GM04504 (cell line): Measurements from ENCODE around the gene VWA8.
"Not testable (repeated sequence)": the region's sequence is repeated elsewhere in the genome, so short reads cannot be mapped to it uniquely, and the experiment has no call there.

Experiments used
- DNase-seq: peaks from one replicate; pipeline ENCODE4 v3.0.0-alpha.2; 2012; ENCODE audit warnings: low read depth

VWA8 gene

DNA sequence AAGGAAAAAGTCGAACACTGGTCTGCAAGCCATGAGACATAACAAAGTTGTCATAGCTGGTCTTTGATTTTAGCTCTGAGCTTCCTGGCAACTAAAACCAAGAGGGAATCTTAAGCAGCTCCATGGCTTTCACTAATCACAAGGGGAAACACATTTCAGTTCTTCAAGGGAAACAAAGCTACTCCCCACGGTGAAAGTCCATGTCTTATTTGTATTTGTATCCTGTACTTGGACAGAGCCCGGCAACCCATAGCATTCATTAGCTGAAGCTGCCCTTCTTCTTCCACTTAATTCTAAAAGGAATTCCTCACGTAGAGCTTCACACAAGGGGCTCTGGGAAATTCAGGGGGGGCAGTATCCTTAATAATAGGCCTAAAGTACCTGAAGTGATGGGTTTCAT lies 374.7 kb downstream of the VWA8 start:
- no peak for DNase-seq

DNA sequence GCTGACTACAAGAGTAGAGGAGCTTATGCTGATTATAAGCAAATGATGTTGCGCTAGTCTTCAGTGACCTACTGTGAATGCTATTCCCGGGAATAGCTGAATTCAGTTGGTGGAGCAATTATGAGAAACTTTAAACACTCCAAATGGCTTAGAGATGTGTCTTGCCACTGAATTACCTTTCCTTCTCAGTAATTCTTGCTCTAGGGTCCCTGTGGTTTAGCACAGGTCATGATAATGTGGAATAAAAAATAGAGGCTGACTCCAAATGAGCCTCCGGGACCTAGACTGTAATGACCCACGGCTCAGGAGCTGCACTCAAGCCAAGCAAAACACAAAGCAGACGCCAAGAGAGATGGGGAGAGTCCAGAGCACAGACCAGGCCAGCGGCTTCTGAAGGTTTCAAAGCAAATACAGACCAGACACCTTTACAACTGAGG lies 378.9 kb downstream of the VWA8 start:
- DNase-seq, result no peak

DNA sequence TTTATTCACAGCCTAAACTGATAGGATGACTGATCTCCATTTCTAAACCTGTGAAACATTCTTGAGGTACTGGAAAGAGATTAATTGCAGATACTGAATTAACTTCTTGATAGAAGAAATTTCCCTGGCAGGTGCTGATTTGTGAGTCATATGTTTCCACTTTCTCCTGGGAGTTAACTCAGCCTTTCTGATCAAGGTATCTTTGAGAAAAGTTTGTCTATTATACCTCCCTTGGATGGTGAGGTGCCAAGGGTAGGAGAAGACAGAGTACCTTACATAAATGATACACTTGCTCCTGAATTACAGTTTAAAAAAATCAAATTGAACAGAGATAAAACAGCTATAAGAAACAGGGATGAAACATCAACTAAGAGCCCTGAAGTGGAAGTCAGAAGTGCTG lies 380.6 kb downstream of the VWA8 start:
- DNase-seq, result no peak

DNA sequence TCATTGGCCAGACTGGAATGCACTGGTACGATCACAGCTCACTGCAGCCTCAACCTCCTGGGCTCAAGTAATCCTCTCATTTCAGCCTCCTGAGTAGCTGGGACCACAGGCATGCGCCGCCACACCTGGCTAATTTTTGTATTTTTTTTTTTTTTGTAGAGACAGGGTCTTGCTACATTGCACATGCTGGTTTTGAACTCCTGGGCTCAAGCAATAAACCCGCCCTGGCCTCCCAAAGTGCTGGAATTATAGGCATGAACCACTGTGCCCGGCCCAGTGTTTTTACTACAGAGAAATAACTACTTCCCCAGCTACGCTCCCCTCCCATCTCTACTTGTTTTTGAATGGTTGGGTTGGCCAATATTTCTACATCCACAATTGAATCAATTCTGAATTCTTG lies 381.0 kb downstream of the VWA8 start:
- DNase-seq, result no peak

DNA sequence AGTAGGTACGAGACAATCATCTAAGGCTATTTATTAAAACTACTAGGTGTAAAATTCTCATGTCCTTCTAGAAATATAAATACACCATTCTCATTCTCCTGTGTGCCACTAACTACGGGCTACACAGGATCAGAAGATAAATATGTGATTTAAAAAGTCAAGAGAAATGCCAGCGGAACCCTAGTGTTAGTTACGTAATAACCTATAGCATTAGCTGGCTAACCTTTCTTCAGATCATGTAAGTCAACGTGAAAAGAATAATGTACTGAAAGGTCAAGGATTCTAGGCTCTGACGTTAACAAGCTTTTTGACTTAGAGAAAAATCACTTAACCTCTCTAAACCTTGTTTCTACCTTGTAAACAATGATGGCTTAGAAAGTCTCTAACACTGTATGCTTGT lies 381.7 kb downstream of the VWA8 start:
- no peak for DNase-seq

DNA sequence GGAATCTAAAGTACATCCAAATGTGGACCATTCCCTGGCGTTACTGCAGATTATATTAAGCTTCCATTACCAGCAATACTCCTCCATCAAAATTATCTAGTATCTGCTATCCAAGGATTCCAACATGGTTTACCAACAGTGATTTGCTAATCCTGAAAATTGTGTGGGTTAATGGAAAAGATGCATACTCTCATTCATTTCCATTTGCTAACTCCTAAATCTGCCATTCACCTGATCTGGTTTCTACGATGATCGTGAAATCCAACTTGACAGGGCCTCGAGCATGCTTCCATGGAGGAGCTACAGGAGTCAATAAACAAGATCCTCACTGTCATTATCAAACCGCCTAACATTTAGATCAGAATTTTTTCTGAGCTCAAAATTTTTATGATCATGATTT lies 382.5 kb downstream of the VWA8 start:
- DNase-seq, result no peak

DNA sequence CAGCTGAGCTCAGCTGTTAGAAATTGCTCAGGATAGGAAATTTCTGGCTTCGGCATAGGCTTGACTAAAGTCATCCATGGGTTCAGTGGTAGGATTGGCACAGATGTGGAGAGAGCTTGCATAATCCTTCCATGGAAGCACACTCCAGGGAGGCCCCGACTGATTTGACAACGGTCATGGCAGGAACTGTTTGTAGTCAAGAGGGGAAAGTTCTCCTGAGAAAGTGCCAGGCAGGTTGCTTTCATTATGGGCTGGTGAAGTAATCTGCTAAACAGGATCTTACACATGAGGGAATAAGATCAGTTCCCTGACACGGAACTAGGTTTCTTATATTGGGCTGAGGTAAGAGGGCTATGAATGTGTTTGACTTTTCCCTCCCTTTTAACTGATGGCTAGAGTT lies 383.5 kb downstream of the VWA8 start:
- DNase-seq, result peak; percentile 58

DNA sequence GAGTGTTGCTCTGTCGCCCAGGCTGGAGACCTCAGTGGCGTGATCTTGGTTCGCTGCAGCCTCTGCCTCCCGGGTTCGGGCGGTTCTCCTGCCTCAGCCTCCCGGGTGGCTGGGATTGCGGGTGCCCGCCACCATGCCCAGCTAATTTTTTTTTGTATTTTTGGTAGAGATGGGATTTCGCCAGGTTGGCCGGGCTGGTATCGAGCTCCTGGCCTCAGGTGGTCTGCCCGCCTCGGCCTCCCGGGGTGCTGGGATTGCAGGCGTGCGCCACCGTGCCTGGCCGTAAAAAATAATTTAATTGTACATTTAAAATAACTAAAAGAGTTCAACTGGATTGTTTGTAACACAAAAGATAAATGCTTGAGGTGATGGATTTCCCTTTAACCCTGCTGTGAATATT lies 387.3 kb downstream of the VWA8 start:
- DNase-seq, result not testable (repeated sequence)

DNA sequence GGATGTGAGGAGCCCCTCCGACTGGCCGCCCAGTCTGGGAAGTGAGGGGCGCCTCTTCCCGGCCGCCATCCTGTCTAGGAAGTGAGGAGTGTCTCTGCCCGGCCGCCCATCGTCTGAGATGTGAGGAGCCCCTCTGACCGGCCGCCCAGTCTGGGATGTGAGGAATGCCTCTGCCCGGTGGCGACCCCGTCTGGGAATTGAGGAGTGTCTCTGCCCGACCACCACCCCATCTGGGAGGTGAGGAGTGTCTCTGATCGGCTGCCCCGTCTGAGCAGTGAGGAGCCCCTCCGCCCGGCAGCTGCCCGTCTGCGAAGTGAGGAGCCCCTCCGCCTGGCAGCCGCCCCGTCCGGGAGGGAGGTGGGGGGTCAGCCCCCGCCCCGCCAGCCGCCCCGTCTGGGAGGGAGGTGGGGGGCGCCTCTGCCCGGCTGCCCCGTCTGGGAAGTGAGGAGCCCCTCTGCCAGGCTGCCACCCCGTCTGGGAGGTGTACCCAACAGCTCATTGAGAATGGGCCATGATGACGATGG lies 389.0 kb downstream of the VWA8 start:
- not testable (repeated sequence) for DNase-seq

DNA sequence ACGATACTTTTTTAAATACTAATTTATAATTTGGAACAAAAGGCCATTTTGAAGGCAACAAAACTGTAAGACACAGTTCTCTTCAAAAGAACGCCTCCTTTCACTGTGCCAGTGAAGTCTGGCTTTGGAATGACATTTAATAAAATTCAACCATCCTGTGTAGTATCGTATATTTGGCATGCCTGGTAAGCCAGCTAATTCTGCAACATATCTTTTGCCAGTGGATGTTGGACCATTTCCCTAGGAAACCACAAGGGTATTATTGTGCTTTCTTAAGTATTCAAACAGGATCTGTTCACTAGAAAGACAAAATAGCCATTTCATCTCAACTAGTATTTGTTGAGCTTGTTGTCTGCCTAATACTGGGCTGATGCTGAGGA lies 391.9 kb downstream of the VWA8 start:
- DNase-seq, result no peak

DNA sequence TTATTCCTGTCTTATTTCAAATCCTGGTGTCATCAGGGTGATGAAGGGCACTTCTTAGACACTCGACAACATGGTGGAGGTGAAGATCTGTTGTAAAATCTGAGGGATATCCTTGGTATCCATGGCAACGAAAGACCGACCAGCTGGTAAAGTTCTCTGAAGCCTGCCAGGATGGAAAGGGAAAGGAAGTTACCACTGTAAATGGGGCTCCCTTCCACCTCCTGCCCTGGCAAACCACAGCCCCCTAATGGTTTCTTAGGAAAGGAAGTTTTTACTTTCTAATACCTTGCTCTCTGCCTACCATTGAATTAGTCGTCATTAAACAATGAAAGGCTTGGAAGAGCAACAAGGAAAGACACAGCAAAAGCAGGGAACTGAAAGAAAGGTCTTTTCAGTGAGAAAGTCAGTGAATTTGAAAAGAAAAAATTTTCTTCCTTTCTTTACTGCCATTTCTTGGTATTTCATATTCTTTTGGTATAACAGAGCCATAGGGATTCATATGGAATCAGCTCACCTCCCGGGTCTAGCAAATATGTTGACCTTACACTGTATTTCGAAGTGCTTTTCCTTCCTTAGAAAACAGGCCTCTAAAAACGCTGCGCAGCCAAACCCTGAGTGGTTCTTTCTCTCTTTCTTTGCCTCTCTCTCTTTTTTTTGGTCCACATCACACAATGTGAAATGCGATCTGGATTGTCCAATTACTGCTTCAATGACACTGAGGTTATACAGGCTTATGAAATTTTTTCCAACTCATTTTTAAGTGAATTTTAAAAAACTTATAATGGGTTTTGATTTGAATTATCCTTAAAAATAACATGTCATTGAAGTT lies 392.6 kb downstream of the VWA8 start:
- DNase-seq, result no peak

DNA sequence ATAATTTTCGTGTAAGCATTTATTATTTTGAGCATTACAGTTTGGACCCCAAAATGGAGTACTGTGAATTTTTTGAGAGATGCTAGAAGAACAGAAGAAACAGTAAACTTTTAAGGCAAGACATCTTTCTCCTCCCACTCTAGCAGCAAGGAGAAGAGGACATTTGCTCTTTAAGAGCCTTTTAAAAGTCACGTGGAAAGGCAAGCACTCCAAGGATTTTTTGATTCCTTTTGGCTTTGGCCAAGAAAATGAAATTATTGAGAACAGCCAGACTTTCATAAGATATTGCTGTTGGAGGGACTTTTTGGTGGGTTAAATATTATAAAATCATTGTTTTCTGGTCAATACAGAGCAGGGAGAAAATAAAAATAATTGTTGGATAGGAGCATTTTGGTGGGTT lies 393.5 kb downstream of the VWA8 start:
- no peak for DNase-seq

DNA sequence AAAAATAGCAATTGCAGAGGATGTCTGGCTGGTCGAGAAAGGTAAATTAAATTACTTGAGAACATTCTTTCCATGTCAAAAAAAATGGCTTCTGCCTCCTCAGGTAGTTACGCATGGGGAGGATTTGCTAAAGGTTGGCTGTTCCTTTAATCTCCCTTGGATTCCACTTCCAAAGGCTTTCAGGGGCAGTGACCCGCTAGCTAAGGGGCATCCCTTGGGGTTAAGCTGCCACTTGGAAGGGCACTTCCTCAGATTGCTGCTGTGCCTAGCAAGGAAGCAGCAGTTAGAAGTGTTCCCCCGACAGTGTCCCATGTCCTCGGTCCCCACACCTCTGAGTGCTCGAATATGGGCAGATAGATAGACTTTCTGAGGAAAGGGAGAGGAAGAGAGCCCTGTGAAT lies 395.1 kb downstream of the VWA8 start:
- no peak for DNase-seq

DNA sequence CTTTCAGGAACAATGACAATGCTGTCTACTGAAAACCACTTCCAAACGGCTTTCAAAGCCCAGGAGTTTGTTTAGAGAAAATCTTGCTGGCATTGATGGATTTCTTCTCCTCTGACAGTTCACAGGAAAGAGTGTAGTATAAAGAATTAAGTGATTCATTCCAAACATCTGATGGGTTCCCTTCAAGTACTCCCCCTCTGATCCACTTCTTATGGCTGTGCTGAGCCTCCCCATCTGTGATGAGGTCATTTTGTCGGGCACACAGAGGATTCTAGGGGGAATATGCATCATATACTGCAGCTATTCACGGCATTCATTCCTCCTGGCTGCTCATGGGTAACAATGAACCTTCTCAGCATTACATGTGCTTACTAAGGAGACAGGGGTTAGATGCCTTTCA lies 395.7 kb downstream of the VWA8 start:
- DNase-seq, result no peak

DNA sequence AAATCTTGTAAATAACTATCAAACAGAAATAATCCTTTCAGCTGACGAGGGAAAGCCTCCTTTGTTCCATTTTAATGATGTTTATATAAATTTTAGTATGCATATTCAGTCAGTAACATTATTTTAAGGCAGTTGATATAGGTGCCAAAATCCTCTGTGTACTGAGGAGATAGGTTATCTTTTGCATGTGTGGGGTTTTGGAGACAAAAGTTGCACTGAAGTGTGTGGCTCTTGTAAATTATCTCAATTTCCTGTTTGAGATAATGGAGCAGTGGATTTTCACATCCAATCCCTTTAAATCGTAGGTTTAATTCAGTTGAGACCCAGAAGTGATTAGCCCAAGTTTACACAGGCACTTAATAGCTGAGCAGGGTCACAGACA lies 396.9 kb downstream of the VWA8 start:
- no peak for DNase-seq

DNA sequence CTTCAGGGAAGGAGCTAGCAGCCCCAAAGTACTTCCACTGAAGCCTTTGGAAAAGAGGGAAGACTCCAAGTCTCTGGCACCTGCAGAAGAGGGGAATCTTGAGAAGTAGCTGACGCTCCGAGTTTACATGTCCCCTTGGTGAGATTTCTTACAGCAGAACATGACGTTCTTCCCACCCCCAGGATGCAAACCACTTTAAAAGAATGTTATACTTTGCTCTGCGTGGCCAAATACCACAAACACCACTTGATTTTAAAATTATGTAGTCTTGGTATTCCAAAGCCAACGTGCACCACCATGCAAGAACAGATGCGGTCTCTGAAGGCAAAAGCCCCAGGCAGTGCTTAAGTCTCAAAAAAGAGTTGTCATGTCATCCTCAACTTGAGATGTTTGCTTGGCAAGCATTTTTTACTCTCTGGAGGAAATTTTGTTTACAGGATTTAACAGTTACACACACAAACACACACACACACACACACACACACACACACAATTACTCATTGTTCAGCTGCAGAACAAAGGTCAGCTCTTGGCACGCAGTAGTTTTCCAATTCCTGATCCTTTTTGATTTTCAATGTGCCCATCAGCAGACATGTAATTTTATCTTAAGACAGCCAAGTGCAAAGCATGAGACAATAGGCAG lies 397.4 kb downstream of the VWA8 start:
- no peak for DNase-seq

DNA sequence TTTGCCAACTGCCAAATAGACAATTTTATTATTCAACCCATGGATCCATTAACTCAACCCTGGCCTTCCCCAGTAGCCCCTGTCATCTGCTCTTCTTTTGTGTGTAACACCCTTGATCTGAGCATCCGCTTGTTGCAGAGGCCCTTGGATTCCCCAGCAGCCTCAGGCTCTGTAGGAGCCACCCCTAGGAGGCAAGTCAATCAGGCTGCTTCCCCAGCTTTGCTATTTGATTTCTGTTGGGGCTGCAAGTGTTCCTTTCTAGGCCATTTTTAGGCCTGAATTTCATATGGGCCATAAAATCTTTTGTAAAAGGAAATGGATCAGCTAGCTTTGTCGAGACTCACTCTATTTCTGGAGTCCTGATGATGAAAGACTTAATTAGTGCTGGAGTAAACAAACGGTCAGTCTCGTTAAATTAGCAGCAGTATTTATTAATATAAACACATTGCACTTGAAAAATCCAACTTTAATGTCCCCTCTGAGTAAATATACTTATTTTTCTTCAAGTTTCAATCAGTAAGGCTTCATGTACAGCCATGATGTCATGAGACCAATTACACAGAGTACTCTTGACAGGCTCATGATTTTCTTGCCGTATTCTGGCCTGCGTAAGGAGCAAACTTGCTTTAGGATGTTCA lies 398.2 kb downstream of the VWA8 start:
- no peak for DNase-seq

DNA sequence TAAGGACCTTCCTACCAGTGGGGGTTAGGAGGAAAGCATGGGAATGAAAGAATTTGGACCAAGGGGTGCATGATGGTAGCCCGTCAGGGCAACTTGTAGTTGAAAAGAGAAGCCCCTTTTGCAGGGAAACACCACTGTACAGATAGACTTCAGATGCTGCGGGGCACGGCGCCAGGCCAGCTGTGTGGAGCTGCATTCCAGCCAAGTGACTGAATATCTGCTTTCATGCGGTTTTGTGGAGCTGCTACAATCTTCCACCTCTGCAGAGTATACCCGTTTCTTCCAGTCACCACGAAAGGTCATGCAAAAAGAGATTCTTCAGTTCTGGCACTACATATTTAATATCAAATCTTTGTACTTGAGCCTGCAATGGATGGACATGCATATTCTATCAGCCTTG lies 398.8 kb downstream of the VWA8 start:
- DNase-seq, result no peak

DNA sequence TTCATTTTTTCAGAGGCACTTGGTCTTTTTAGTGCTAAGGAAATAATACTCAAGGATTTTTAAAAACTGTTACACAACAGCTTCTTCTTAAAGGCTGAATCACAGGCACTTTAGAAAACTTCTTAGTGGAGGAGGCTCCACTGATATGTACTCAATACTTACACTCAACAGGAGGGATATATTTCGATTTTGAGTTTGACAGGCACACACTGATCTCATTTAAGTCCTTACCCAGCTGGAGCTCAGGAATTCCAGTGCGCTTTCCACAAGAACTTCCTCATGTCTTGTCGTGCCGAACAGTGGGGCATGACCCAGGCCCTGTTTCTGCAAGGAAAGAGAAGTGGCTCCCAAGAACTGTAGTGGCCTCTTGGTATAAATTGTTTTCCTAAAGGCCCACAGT lies 399.7 kb downstream of the VWA8 start:
- DNase-seq, result no peak

DNA sequence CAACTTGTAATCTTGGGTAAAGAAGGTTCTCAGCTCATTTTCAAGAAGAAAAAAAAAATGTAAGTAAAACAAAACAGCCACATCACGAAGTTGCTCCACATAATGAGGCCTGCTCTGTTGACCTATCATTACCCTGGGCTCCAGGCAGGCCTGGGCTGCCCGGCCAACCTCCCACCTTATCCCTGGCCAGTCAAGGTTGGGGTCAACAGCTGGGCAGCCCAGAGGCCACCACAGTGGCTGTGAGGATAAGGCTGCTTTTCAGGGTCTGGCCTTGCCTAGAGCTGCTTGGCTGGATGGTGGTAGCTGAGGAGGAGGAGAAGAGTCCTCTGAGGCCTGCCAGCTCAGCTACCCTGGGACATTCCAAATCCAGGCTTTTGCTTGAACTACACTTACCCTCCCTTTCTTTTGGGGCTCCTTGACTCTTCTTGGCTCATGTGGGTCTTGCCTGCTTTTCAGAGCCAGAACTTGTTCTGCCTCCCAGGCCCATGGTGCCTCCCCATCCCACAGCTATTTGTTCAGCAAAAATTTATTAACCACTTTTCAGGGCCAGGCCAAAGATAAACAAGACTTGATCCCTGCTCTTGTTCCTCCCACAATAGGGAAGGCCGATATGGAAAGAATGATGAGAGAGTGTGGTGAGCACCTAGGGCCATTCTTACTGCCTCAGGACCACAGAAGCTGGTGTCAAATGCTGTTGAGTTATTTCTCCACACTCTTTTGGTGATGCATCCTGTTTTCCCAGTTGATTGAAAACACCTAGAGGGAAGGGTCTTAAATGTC lies 401.9 kb downstream of the VWA8 start:
- no peak for DNase-seq

DNA sequence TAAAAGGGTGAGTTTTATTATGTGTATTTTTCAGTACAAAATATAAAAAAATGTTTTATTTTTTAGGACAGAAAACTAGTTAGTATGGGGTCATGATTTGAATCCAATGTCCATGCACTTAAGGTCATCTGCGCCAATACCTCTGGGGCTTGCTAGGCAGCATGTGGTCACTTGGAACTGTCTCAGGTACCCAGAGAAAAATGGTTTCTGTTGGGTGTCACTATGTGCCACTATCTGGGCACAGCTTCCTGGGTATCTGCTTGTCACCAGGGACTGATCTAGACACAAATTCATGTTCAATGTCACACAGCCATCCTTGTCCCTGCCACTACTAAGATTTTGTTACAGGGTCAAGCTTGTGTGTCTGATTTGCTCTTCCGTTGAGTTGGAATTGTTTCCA lies 403.2 kb downstream of the VWA8 start:
- no peak for DNase-seq

DNA sequence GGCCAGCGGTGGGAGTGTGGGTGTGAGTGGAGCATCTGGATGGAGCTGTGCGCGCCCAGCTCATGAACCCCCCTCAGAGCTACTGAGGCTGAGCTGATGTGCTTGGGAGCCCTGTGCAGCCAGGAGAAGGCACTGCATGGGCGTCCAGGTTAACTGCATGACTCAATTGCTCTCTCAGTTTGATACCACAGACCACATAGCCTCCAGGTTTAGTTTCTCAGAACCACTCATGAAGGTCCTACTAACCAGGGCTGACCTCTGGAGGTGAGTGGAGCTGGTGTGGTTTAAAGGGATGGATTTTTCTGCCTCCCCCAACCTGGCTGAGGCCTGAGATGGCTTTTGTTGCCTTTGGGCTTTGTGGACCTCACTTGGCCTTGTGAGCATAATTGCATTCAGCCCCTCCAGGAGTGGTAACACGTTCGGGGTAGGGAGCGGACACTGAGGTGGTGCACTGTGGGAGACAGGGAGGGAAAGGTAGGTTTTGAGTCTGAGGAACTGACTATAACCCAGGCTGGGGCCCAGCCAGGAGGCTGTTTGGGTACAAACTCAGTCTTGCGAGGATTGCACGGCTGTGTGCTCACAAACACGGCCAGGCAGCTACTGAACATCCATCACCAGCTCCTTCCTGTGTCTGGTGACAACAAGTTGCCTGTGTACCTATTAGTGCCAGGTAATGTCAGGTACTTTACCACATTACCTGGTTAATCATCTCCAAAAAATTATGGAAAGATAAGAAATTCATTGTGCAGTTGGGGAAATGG lies 406.1 kb downstream of the VWA8 start:
- no peak for DNase-seq
